Transverse colon (tissue), 4 donors: Measurements from ENCODE around the gene COG5. TPM values are rescaled to one million over a fixed set of nuclear protein-coding genes. Genes with fewer than 3 reads are reported as not detected.

Experiments
- DNase-seq: peaks from one replicate; pipeline ENCODE4 v3.0.0-alpha.2; 2019
- H3K27ac ChIP-seq, 4 donors: fragments of 200-600 bp; sonication (generic); 2 replicates each; pipeline ENCODE4 v1.5.1; 2016 to 2018; ENCODE audit warnings: inconsistent platforms in 4 of 4
- H3K27me3 ChIP-seq: fragments of 200-600 bp; sonication (generic); 2 replicates; pipeline ENCODE4 v1.5.1; 2017; ENCODE audit warnings: inconsistent platforms
- H3K36me3 ChIP-seq, 4 donors: fragments of 200-600 bp; sonication (generic); 2 replicates each; pipeline ENCODE4 v1.5.1; 2017 to 2019; ENCODE audit warnings: inconsistent platforms in 4 of 4
- H3K4me1 ChIP-seq, 4 donors: fragments of 200-600 bp; sonication (generic); 2 replicates each; pipeline ENCODE4 v1.5.1; 2017 to 2020; ENCODE audit warnings: inconsistent platforms in 4 of 4
- H3K4me3 ChIP-seq, 4 donors: fragments of 200-600 bp; sonication (generic); 1 replicate in 1 of 4; 2 replicates in 3 of 4; pipeline versions ENCODE4 v1.5.1 to v1.6.1; 2017 to 2019; ENCODE audit warnings: inconsistent platforms in 4 of 4
- H3K9me3 ChIP-seq, 2 donors: fragments of 200-600 bp; sonication (generic); 2 replicates each; pipeline ENCODE4 v1.5.1; 2017 to 2019; ENCODE audit warnings: inconsistent platforms in 2 of 2
- EP300 ChIP-seq: sonication (generic); formaldehyde crosslinking; IDR thresholded peaks from one replicate; pipeline ENCODE4 v1.6.1; 2017; ENCODE audit warnings: antibody characterized with exemption, low read depth
- POLR2A ChIP-seq: fragments of 450-650 bp; IDR thresholded peaks from one replicate; pipeline ENCODE4 v1.6.1; 2016; ENCODE audit warnings: antibody characterized with exemption, mild to moderate bottlenecking, moderate library complexity
- POLR2AphosphoS5 ChIP-seq, 3 donors: sonication (generic); formaldehyde crosslinking; IDR thresholded peaks; one replicate each; pipeline ENCODE4 v1.6.1; 2016; ENCODE audit warnings: antibody characterized with exemption in 3 of 3
- WGBS, 2 donors: methylation state at CpG; one replicate each; pipeline ENCODE4 v1.1.5; 2018; ENCODE audit warnings: low coverage in 1 of 2; 5-methylcytosine and 5-hydroxymethylcytosine counted together
- in situ Hi-C, 4 donors: fragments of 200-750 bp; cut with MboI; loops; one replicate each; pipeline versions ENCODE4 v1.15.0 to v1.15.1; 2017; ENCODE audit warnings: low sequenced_read_pairs in 3 of 4, low pct_ligation_motif_present in 1 of 4, low pct_unique_long_range_greater_than_20kb in 1 of 4
- intact Hi-C: fragments of 100-400 bp; cut with DNase I; formaldehyde crosslinking; loops from one replicate; pipeline ENCODE4 v1.15.1; 2023; ENCODE audit warnings: low total_unique reads
- total RNA-seq, 4 donors: library from RNA; depleted of rRNA; stranded (reverse); fragments of >200 nt; gene quantifications; one replicate each; pipeline ENCODE4 v1.1.0, GENCODE V29; 2016
- TF ChIP-seq, protein P1 (sequence below), 5 experiments: fragments of 200-600 bp in 3 of 5; fragments of 450-650 bp in 2 of 5; sonication (generic) in 3 of 5; IDR thresholded peaks; 1 replicate in 2 of 5; 2 replicates in 3 of 5; pipeline ENCODE4 v1.5.1; 2016 to 2017; ENCODE audit warnings: antibody characterized with exemption in 5 of 5, inconsistent platforms in 3 of 5, mild to moderate bottlenecking in 2 of 5, moderate library complexity in 1 of 5

COG5 gene
- total RNA-seq, 4 donors from 2014 or later = 15.7 to 48.2 (median 35.7) TPM

DNA sequence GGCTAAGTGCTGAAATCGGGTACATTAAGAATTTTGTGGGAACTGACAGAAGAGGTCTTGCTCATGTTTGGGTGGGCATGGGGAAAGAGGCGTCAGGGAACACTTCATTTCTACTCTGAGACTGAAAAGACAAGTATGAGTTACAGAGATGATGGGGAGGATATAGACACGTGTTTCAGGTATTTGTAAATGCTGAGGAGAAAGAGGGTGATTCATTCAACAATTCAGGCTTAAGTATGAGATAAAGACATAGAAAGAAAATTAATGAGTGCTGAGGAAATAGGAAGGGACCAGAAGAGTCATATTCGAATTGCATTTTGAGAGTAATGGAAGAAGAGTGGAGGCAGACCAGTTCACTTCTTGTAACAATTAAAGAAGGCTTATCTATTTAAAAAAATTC, 251.3 kb downstream of the COG5 start:
- H3K4me3 ChIP-seq = no peak overlapping the region
- 83 to 90% methylated on average over 4 of the region's 4 CpGs for WGBS, 2 donors
- no peak for DNase-seq
- H3K4me1 ChIP-seq = no peaks in the 10 kb centered on the region
- no peak overlapping the region for H3K27ac ChIP-seq
- no peaks in the 10 kb centered on the region for H3K36me3 ChIP-seq
- no peaks in the 10 kb centered on the region for H3K9me3 ChIP-seq
- TF ChIP-seq, protein P1, sequence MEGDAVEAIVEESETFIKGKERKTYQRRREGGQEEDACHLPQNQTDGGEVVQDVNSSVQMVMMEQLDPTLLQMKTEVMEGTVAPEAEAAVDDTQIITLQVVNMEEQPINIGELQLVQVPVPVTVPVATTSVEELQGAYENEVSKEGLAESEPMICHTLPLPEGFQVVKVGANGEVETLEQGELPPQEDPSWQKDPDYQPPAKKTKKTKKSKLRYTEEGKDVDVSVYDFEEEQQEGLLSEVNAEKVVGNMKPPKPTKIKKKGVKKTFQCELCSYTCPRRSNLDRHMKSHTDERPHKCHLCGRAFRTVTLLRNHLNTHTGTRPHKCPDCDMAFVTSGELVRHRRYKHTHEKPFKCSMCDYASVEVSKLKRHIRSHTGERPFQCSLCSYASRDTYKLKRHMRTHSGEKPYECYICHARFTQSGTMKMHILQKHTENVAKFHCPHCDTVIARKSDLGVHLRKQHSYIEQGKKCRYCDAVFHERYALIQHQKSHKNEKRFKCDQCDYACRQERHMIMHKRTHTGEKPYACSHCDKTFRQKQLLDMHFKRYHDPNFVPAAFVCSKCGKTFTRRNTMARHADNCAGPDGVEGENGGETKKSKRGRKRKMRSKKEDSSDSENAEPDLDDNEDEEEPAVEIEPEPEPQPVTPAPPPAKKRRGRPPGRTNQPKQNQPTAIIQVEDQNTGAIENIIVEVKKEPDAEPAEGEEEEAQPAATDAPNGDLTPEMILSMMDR (IDR thresholded peaks at IDR 0.05) = no peak
- no peak for TF ChIP-seq POLR2AphosphoS5 (IDR thresholded peaks at IDR 0.05)
- no peak for TF ChIP-seq EP300
- no peak for TF ChIP-seq POLR2A
- in situ Hi-C loops = no loop called here
- H3K27me3 ChIP-seq = no peaks in the 10 kb centered on the region
- intact Hi-C loops = no loop called here

GRCh38 chr7:107309296-107309695, 254.4 kb downstream of the COG5 start:
- H3K27me3 ChIP-seq = no peaks in the 10 kb centered on the region
- H3K9me3 ChIP-seq = no peaks in the 10 kb centered on the region
- WGBS, 2 donors = 89% methylated on average over 1 of the region's 1 CpG
- no peak overlapping the region for H3K27ac ChIP-seq
- intact Hi-C loops = no loop called here
- H3K4me3 ChIP-seq = no peak overlapping the region
- no peak for DNase-seq
- in situ Hi-C loops = loop anchor here in 1 of 4 donors (5.0 kb wide), 1 partner anchor 33 kb away; no protein-coding TSS in a partner anchor
- no peaks in the 10 kb centered on the region for H3K36me3 ChIP-seq
- no peaks in the 10 kb centered on the region for H3K4me1 ChIP-seq
- TF ChIP-seq POLR2A (no peak), POLR2AphosphoS5 (IDR thresholded peaks at IDR 0.05) (no peak), EP300 (no peak)
- TF ChIP-seq, protein P1 (IDR thresholded peaks at IDR 0.05) = no peak

GRCh38 chr7:107304636-107305035, 259.1 kb downstream of the COG5 start:
- Histone ChIP-seq H3K27ac (no peak overlapping the region), H3K9me3 (no peaks in the 10 kb centered on the region), H3K4me1 (no peaks in the 10 kb centered on the region), H3K27me3 (no peaks in the 10 kb centered on the region), H3K4me3 (no peak overlapping the region), H3K36me3 (no peaks in the 10 kb centered on the region)
- no peak for TF ChIP-seq EP300
- no peak for TF ChIP-seq POLR2A
- no peak for TF ChIP-seq POLR2AphosphoS5 (IDR thresholded peaks at IDR 0.05)
- in situ Hi-C loops = loop anchor here in 1 of 4 donors (5.0 kb wide), 1 partner anchor 38 kb away; no protein-coding TSS in a partner anchor
- 63 to 73% methylated on average over 2 to 3 of the region's 3 CpGs for WGBS, 2 donors
- intact Hi-C loops = no loop called here
- no peak for DNase-seq

- no peak overlapping the region for H3K27ac ChIP-seq
- H3K36me3 ChIP-seq = no peaks in the 10 kb centered on the region
- intact Hi-C loops (no loop called here), in situ Hi-C loops (no loop called here)
- H3K27me3 ChIP-seq = no peaks in the 10 kb centered on the region
- no peaks in the 10 kb centered on the region for H3K4me1 ChIP-seq
- no peak overlapping the region for H3K4me3 ChIP-seq
- no peak for DNase-seq
- 95 to 100% methylated on average over 1 of the region's 1 CpG for WGBS, 2 donors
- no peaks in the 10 kb centered on the region for H3K9me3 ChIP-seq
- TF ChIP-seq, protein P1 (IDR thresholded peaks at IDR 0.05) = no peak
- TF ChIP-seq EP300 (no peak), POLR2AphosphoS5 (IDR thresholded peaks at IDR 0.05) (no peak), POLR2A (no peak)
Measured at GRCh38 chr7:107304063-107304462, 259.7 kb downstream of the COG5 start.
